WTC11 (cell line): Measurements from ENCODE around the gene CACYBP. TPM values are rescaled to one million over a fixed set of nuclear protein-coding genes. Genes with fewer than 3 reads are reported as not detected.

ENCODE experiments used
- ATAC-seq: fragments of 200-7000 bp; cut with Tn5 transposase; 2 replicates; pipeline ENCODE4 v1.10.0; 2021; ENCODE audit warnings: mild to moderate bottlenecking, moderate library complexity
- CTCF ChIA-PET: fragments of 300-600 bp; sonication (Branson Sonifier 250); formaldehyde crosslinking; loops from one replicate; lab custom pipeline; 2021; ENCODE audit warnings: antibody characterized with exemption; lab: Charles Lee
- POLR2A ChIA-PET: fragments of 350-600 bp; sonication (Branson Sonifier 250); formaldehyde crosslinking; loops from one replicate; lab custom pipeline; 2021; ENCODE audit warnings: antibody characterized with exemption; lab: Charles Lee
- DNase-seq: peaks from one replicate; pipeline ENCODE4 v3.0.0; 2021; ENCODE audit warnings: low spot score
- H3K27ac Mint-ChIP-seq: 2 replicates; pipeline ENCODE4 v1.8.0; 2021; ENCODE audit warnings: mixed read lengths
- H3K27me3 Mint-ChIP-seq: 2 replicates; pipeline ENCODE4 v1.8.0; 2021; ENCODE audit warnings: low read depth, mild to moderate bottlenecking, moderate library complexity, mixed read lengths
- H3K36me3 Mint-ChIP-seq: 2 replicates; pipeline ENCODE4 v1.8.0; 2021; ENCODE audit warnings: mixed read lengths
- H3K4me1 Mint-ChIP-seq: 2 replicates; pipeline ENCODE4 v1.8.0; 2022; ENCODE audit warnings: mixed read lengths
- H3K4me3 Mint-ChIP-seq: 2 replicates; pipeline ENCODE4 v1.8.0; 2021; ENCODE audit warnings: mild to moderate bottlenecking, moderate library complexity, mixed read lengths
- H3K9me3 Mint-ChIP-seq: 2 replicates; pipeline ENCODE4 v1.8.0; 2021; ENCODE audit warnings: mixed read lengths
- AFF4 ChIP-seq: sonication (generic); formaldehyde crosslinking; IDR thresholded peaks from 2 replicates; pipeline ENCODE4 v1.8.1; 2023; ENCODE audit warnings: mild to moderate bottlenecking, missing genetic modification reagents, borderline replicate concordance
- ATF1 ChIP-seq: sonication (generic); formaldehyde crosslinking; IDR thresholded peaks from 2 replicates; pipeline ENCODE4 v1.8.1; 2023; ENCODE audit warnings: mild to moderate bottlenecking, moderate library complexity, missing genetic modification reagents
- ATF6 ChIP-seq: sonication (generic); formaldehyde crosslinking; IDR thresholded peaks from 2 replicates; pipeline ENCODE4 v1.8.1; 2023; ENCODE audit warnings: mild to moderate bottlenecking, missing genetic modification reagents
- CREM ChIP-seq: sonication (generic); formaldehyde crosslinking; IDR thresholded peaks from 2 replicates; pipeline ENCODE4 v1.8.1; 2022; ENCODE audit warnings: mild to moderate bottlenecking, missing genetic modification reagents, moderate library complexity
- E2F1 ChIP-seq: sonication (generic); formaldehyde crosslinking; IDR thresholded peaks from 2 replicates; pipeline ENCODE4 v1.8.0; 2022; ENCODE audit warnings: mild to moderate bottlenecking, missing genetic modification reagents
- FOXP4 ChIP-seq: sonication (generic); formaldehyde crosslinking; IDR thresholded peaks from 2 replicates; pipeline ENCODE4 v1.8.0; 2022; ENCODE audit warnings: mild to moderate bottlenecking, missing genetic modification reagents
- GRHL2 ChIP-seq: fragments of 250-450 bp; sonication (Bioruptor Pico); IDR thresholded peaks from 2 replicates; pipeline ENCODE4 v1.8.0; 2022; ENCODE audit warnings: mild to moderate bottlenecking, moderate library complexity; ENCODE audit not compliant: insufficient replicate concordance, severe bottlenecking
- GTF2I ChIP-seq: fragments of 250-450 bp; sonication (Bioruptor Pico); conservative IDR thresholded peaks from 2 replicates; pipeline ENCODE4 v1.4.0; 2021; ENCODE audit warnings: mild to moderate bottlenecking
- HMGA2 ChIP-seq: fragments of 250-450 bp; sonication (Bioruptor Pico); IDR thresholded peaks from 2 replicates; pipeline ENCODE4 v1.4.0; 2021; ENCODE audit warnings: mild to moderate bottlenecking, moderate library complexity
- IRF2 ChIP-seq: sonication (generic); formaldehyde crosslinking; IDR thresholded peaks from 2 replicates; pipeline ENCODE4 v1.8.0; 2022; ENCODE audit warnings: low read depth, missing genetic modification reagents, borderline replicate concordance
- MLX ChIP-seq: sonication (generic); formaldehyde crosslinking; IDR thresholded peaks from 2 replicates; pipeline ENCODE4 v1.8.1; 2023; ENCODE audit warnings: mild to moderate bottlenecking, missing genetic modification reagents, moderate library complexity
- NFE2L1 ChIP-seq: sonication (generic); formaldehyde crosslinking; IDR thresholded peaks from 2 replicates; pipeline ENCODE4 v1.8.1; 2023; ENCODE audit warnings: missing genetic modification reagents
- NR1H2 ChIP-seq: sonication (generic); formaldehyde crosslinking; IDR thresholded peaks from 2 replicates; pipeline ENCODE4 v1.9.0; 2021; ENCODE audit warnings: mild to moderate bottlenecking, moderate library complexity, missing genetic modification reagents
- RELA ChIP-seq: sonication (generic); formaldehyde crosslinking; IDR thresholded peaks from 2 replicates; pipeline ENCODE4 v1.8.1; 2022; ENCODE audit warnings: missing genetic modification reagents, mild to moderate bottlenecking, borderline replicate concordance
- STAT6 ChIP-seq: sonication (generic); formaldehyde crosslinking; conservative IDR thresholded peaks from 2 replicates; pipeline ENCODE4 v1.8.1; 2023; ENCODE audit warnings: mild to moderate bottlenecking, low read depth, missing genetic modification reagents, moderate library complexity
- ZNF138 ChIP-seq: sonication (generic); formaldehyde crosslinking; conservative IDR thresholded peaks from 2 replicates; pipeline ENCODE4 v1.8.1; 2022; ENCODE audit warnings: mild to moderate bottlenecking, moderate library complexity, missing genetic modification reagents
- ZNF416 ChIP-seq: fragments of 250-450 bp; sonication (Bioruptor Pico); IDR thresholded peaks from 2 replicates; pipeline ENCODE4 v1.9.0; 2021; ENCODE audit warnings: mild to moderate bottlenecking, inconsistent platforms
- ZNF671 ChIP-seq: fragments of 250-450 bp; sonication (Bioruptor Pico); IDR thresholded peaks from 2 replicates; pipeline ENCODE4 v1.8.0; 2021; ENCODE audit warnings: mild to moderate bottlenecking
- total RNA-seq: library from RNA; stranded (reverse); gene quantifications from 3 replicates; pipeline ENCODE4 v1.2.3, GENCODE V29; 2021

Gene CACYBP
- total RNA-seq, 1 experiment from 2014 or later: 211 TPM

- no peak overlapping the region for H3K4me3 Mint-ChIP-seq
- CTCF ChIA-PET: no interaction called here
- H3K27ac Mint-ChIP-seq: no peak overlapping the region
- TF ChIP-seq RELA (CRISPR knock-in tag): no peak
- no peak for TF ChIP-seq GTF2I
- no peak for TF ChIP-seq MLX (CRISPR knock-in tag)
- TF ChIP-seq ATF1 (CRISPR knock-in tag): no peak
- TF ChIP-seq HMGA2: no peak
- TF ChIP-seq GRHL2 (CRISPR knock-in tag): no peak
- no peak for TF ChIP-seq ZNF416 (CRISPR knock-in tag)
- TF ChIP-seq E2F1 (CRISPR knock-in tag): no peak
- TF ChIP-seq ATF6 (CRISPR knock-in tag): no peak
- no peak for TF ChIP-seq STAT6 (CRISPR knock-in tag)
- TF ChIP-seq ZNF671 (CRISPR knock-in tag): no peak
- no peak for TF ChIP-seq NFE2L1 (CRISPR knock-in tag)
- no peak for TF ChIP-seq FOXP4 (CRISPR knock-in tag)
- no peak for ATAC-seq
- no peak for DNase-seq
- H3K9me3 Mint-ChIP-seq: no peaks in the 10 kb centered on the region
- H3K4me1 Mint-ChIP-seq: no peaks in the 10 kb centered on the region
- no peaks in the 10 kb centered on the region for H3K27me3 Mint-ChIP-seq
- H3K36me3 Mint-ChIP-seq: peaks cover 46% of the 10 kb centered on the region
- POLR2A ChIA-PET: no interaction called here
Observed at GRCh38 chr1:175015243-175015642, 15.5 kb downstream of the CACYBP start.

- DNase-seq (no peak), ATAC-seq (no peak)
- Mint-ChIP-seq H3K36me3 (peaks cover 14% of the 10 kb centered on the region), H3K4me1 (peaks cover 4% of the 10 kb centered on the region), H3K9me3 (peaks cover 1% of the 10 kb centered on the region), H3K27me3 (no peaks in the 10 kb centered on the region), H3K27ac (no peak overlapping the region), H3K4me3 (no peak overlapping the region)
- CTCF ChIA-PET: no interaction called here
- TF ChIP-seq IRF2 (CRISPR knock-in tag) (no peak), AFF4 (CRISPR knock-in tag) (no peak), ZNF138 (CRISPR knock-in tag) (no peak), RELA (CRISPR knock-in tag) (no peak), NR1H2 (CRISPR knock-in tag) (no peak), CREM (CRISPR knock-in tag) (no peak)
- POLR2A ChIA-PET: no interaction called here
Observed at GRCh38 chr1:175019524-175019923, 19.8 kb downstream of the CACYBP start.
